Spleen (tissue), 11 donors: Measurements from ENCODE around the gene ARMC12. TPM values are rescaled to one million over a fixed set of nuclear protein-coding genes. Genes with fewer than 3 reads are reported as not detected.
A peak's percentile ranks its signal among the peaks of the same experiment; 100 is the strongest.

Experiments used
- DNase-seq: peaks from one replicate; pipeline ENCODE4 v3.0.0-alpha.2; 2020
- H3K27ac ChIP-seq, 8 donors: fragments of 200-600 bp; sonication (generic) in 7 of 8; 1 replicate in 4 of 8; 2 replicates in 4 of 8; pipeline versions ENCODE4 v1.5.0 to v1.8.0; 2016 to 2021; ENCODE audit warnings: inconsistent platforms in 4 of 8, mild to moderate bottlenecking in 4 of 8, moderate library complexity in 1 of 8
- H3K27me3 ChIP-seq, 7 donors: fragments of 200-600 bp; sonication (generic) in 6 of 7; replicated peaks in 1 of 7; 1 replicate in 4 of 7; 2 replicates in 3 of 7; pipeline versions ENCODE4 v1.5.0 to v1.8.0; 2016 to 2021; ENCODE audit warnings: inconsistent platforms in 3 of 7, mild to moderate bottlenecking in 1 of 7
- H3K36me3 ChIP-seq, 6 donors: fragments of 200-600 bp; sonication (generic) in 5 of 6; 1 replicate in 4 of 6; 2 replicates in 2 of 6; pipeline versions ENCODE4 v1.5.0 to v1.8.0; 2016 to 2021; ENCODE audit warnings: inconsistent platforms in 2 of 6
- H3K4me1 ChIP-seq, 6 donors: fragments of 200-600 bp; sonication (generic) in 5 of 6; 1 replicate in 3 of 6; 2 replicates in 3 of 6; pipeline versions ENCODE4 v1.5.0 to v1.8.0; 2016 to 2021; ENCODE audit warnings: inconsistent platforms in 3 of 6
- H3K4me3 ChIP-seq, 8 donors: fragments of 200-600 bp; sonication (generic) in 7 of 8; 1 replicate in 4 of 8; 2 replicates in 4 of 8; pipeline versions ENCODE4 v1.5.0 to v1.8.0; 2016 to 2021; ENCODE audit warnings: inconsistent platforms in 4 of 8, mild to moderate bottlenecking in 4 of 8, moderate library complexity in 2 of 8
- H3K9me3 ChIP-seq, 8 donors: fragments of 200-600 bp; sonication (generic) in 7 of 8; 1 replicate in 4 of 8; 2 replicates in 4 of 8; pipeline versions ENCODE4 v1.5.0 to v1.8.0; 2016 to 2021; ENCODE audit warnings: inconsistent platforms in 4 of 8
- POLR2A ChIP-seq, 3 donors: fragments of 450-650 bp; IDR thresholded peaks; one replicate each; pipeline ENCODE4 v1.5.1; 2017; ENCODE audit warnings: antibody characterized with exemption in 3 of 3, mild to moderate bottlenecking in 1 of 3
- POLR2AphosphoS5 ChIP-seq, 3 donors: sonication (generic); formaldehyde crosslinking; IDR thresholded peaks; one replicate each; pipeline ENCODE4 v1.5.1; 2017; ENCODE audit warnings: antibody characterized with exemption in 3 of 3
- WGBS, 5 donors: extraction: QIAGEN DNeasy Blood & Tissue Kit in 3 of 5; methylation state at CpG; one replicate each; pipeline versions ENCODE4 v1.1.5 to v1.1.7; 2013 to 2018; 5-methylcytosine and 5-hydroxymethylcytosine counted together
- intact Hi-C: fragments of 100-400 bp; cut with DNase I; formaldehyde crosslinking; loops from one replicate; pipeline ENCODE4 v1.15.0; 2023; ENCODE audit warnings: low total_unique reads
- polyA plus RNA-seq, 3 donors: library from polyadenylated mRNA; stranded (reverse); fragments of 200-250 nt; gene quantifications; one replicate each; pipeline ENCODE4 v1.2.1, GENCODE V29; 2013
- total RNA-seq, 7 donors: library from RNA; depleted of rRNA in 3 of 7; stranded (reverse); fragments of >200 nt in 3 of 7; fragmentation: NEBNext Ultra II Directional in 4 of 7; extraction: Animal tissue kit (Norgen Biotek cat#: 25700) in 4 of 7; gene quantifications; one replicate each; pipeline versions ENCODE4 v1.1.0 to v1.2.1, GENCODE V29; 2016 to 2021
- TF ChIP-seq, protein P1 (sequence below), 11 experiments: fragments of 200-600 bp in 7 of 11; fragments of 450-650 bp in 4 of 11; sonication (generic) in 4 of 11; IDR thresholded peaks in 8 of 11; conservative IDR thresholded peaks in 3 of 11; 1 replicate in 7 of 11; 2 replicates in 4 of 11; pipeline versions ENCODE4 v1.4.0 to v1.8.0; 2016 to 2021; ENCODE audit warnings: antibody characterized with exemption in 11 of 11, inconsistent platforms in 4 of 11, mild to moderate bottlenecking in 1 of 11
- donor health status: healthy with polysubstance abuse.
- donor health status: DM: no; HTN: no; CAD: no; lungs with moderate emphysema.
- donor health status: DM: no; HTN: no; CAD: no.
- donor health status: Bipolar disorder and iron deficiency.
- donor health status: healthy.
- donor health status: DM: no; HTN: no; CAD: no.
- donor health status: DM: yes; HTN: yes; CAD: no.

Gene ARMC12
- total and polyA plus RNA-seq, 10 donors = 0.23 to 4.1 (median 1.2) TPM

DNA sequence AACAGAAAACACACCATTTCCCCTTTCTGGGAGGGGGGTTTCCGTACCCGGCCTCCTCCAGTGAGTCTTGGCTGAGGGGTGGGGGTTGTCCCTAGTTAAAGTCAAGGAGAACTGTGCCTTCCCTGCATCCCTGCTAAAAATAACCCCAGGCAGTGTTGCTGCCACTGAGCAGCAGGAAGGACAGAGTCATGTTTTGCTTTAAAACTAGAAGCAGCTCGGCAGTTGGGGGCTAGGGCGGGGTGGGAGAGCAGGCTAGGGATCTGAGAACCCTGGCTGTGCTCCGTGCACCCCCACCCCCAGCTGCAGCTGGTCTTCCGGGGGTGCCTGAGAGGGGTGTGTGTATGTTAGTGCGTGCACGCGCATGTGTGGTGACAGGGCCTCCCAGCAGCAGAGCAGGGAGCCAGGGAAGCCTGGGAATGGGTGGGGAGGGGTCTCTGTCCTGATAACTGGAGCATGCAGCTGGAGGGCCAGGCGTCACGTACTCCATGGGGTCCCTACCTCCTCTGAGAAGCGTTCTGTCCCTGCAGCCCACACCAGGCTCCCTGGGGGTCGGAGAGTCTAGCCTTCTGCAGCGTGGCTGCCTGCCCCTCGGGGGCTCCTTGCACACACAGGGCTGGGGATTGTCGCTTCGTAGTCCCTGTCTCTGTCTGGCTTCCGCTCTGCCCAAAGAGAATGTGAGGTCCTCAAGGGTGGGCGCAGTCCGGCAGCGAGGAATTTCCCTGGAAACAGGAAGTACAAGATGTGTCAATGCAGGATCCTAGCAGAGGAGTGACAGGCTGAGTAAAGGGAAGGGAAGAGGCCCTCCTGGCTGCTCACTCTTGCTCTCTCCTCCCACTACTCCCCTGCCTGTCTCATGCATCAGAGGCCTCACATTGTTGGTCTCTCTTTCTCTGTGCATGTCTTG is 16.8 kb upstream of the ARMC12 start:
- 7 to 13% (median 10%) methylated on average over 15 to 21 of the region's 21 CpGs for WGBS, 5 donors
- H3K27ac ChIP-seq = peak overlapping the region; percentile 69 to 100 (median 86)
- H3K9me3 ChIP-seq = no peaks in the 10 kb centered on the region
- H3K4me3 ChIP-seq = peak overlapping the region in 6 of 8 donors; percentile 7 to 56 (median 28)
- peaks cover 35 to 88% (median 72%) of the 10 kb centered on the region in 6 donors for H3K4me1 ChIP-seq
- TF ChIP-seq, protein P1, sequence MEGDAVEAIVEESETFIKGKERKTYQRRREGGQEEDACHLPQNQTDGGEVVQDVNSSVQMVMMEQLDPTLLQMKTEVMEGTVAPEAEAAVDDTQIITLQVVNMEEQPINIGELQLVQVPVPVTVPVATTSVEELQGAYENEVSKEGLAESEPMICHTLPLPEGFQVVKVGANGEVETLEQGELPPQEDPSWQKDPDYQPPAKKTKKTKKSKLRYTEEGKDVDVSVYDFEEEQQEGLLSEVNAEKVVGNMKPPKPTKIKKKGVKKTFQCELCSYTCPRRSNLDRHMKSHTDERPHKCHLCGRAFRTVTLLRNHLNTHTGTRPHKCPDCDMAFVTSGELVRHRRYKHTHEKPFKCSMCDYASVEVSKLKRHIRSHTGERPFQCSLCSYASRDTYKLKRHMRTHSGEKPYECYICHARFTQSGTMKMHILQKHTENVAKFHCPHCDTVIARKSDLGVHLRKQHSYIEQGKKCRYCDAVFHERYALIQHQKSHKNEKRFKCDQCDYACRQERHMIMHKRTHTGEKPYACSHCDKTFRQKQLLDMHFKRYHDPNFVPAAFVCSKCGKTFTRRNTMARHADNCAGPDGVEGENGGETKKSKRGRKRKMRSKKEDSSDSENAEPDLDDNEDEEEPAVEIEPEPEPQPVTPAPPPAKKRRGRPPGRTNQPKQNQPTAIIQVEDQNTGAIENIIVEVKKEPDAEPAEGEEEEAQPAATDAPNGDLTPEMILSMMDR (IDR thresholded peaks at IDR 0.05 in 8 of 11, conservative IDR thresholded peaks at IDR 0.05 in 3 of 11) = no peak
- TF ChIP-seq POLR2A (IDR thresholded peaks at IDR 0.05) = no peak
- TF ChIP-seq POLR2AphosphoS5 (IDR thresholded peaks at IDR 0.05) = peak; percentile 75 to 79 (median 75)
- intact Hi-C loops = no loop called here
- H3K36me3 ChIP-seq = no peaks in the 10 kb centered on the region
- no peaks in the 10 kb centered on the region for H3K27me3 ChIP-seq
- DNase-seq = peak; percentile 90

DNA sequence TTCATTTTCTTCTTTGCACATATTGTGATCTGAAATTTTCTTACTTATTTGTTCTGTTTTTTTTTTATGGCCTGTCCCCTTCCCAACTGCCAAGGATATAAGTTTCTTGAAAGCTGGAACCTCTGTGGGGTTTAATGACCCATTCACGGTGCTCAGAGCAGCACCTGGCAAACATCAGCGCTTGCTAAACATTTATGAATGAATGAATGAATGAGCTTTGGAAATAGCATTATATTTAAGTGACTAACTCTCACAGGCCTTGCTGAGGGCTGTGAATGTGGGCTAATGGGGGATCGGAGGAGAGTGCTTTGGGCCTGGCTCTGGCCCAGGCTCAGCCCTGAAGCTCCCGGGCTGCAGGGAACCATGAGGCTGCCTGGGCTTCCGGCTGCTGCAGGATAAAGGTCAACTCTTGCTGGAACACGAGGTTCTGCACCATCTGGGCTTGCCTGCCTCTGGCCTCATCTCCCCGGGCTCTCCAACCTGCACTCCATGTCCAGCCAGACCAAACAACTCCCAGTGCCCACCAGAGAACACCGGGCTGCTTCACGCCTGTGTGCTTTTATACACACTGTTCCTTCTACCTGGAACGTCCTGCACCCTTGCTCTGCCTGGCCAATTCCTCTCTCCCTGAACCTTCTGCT is 14.6 kb upstream of the ARMC12 start:
- TF ChIP-seq POLR2AphosphoS5 (IDR thresholded peaks at IDR 0.05) = peak; percentile 26 to 69 (median 58)
- TF ChIP-seq POLR2A (IDR thresholded peaks at IDR 0.05) = no peak
- TF ChIP-seq, protein P1 (IDR thresholded peaks at IDR 0.05 in 8 of 11, conservative IDR thresholded peaks at IDR 0.05 in 3 of 11) = no peak
- DNase-seq = no peak
- no peaks in the 10 kb centered on the region for H3K9me3 ChIP-seq
- intact Hi-C loops = no loop called here
- no peaks in the 10 kb centered on the region for H3K27me3 ChIP-seq
- 83 to 84% (median 84%) methylated on average over 10 of the region's 10 CpGs for WGBS, 5 donors
- peak overlapping the region in 5 of 8 donors; percentile 4 to 100 (median 43) for H3K27ac ChIP-seq
- peaks cover 54 to 100% (median 91%) of the 10 kb centered on the region in 6 donors for H3K4me1 ChIP-seq
- H3K4me3 ChIP-seq = no peak overlapping the region
- no peaks in the 10 kb centered on the region for H3K36me3 ChIP-seq

DNA sequence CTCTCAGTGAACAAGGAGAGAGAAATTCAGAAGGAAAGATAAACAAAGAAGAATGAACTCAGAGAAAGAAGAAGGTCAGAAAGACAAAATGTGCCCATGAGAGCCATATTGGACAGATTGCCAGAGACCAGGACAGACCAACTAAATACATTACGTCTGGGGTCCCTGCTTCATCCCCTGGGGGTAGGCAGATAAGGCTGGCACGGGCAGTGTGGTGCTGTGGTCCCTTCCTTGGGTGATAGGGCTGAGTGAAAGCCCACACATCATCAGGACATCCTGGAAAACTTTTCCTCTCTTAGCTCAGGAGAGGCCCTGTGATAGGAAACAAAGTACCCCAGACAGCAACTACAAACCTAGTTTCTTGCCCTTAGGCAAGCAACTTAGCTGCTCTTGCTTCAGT is 13.2 kb upstream of the ARMC12 start:
- Histone ChIP-seq H3K27ac (peak overlapping the region in 3 of 8 donors; percentile 99 to 100 (median 100)), H3K36me3 (no peaks in the 10 kb centered on the region), H3K4me1 (peaks cover 52 to 100% (median 93%) of the 10 kb centered on the region in 6 donors), H3K4me3 (no peak overlapping the region), H3K9me3 (no peaks in the 10 kb centered on the region), H3K27me3 (no peaks in the 10 kb centered on the region)
- TF ChIP-seq POLR2A (IDR thresholded peaks at IDR 0.05) = no peak
- TF ChIP-seq POLR2AphosphoS5 (IDR thresholded peaks at IDR 0.05) = no peak
- TF ChIP-seq, protein P1 (IDR thresholded peaks at IDR 0.05 in 8 of 11, conservative IDR thresholded peaks at IDR 0.05 in 3 of 11) = no peak
- intact Hi-C loops = no loop called here
- DNase-seq = no peak
- 90 to 97% (median 92%) methylated on average over 2 of the region's 2 CpGs for WGBS, 5 donors

DNA sequence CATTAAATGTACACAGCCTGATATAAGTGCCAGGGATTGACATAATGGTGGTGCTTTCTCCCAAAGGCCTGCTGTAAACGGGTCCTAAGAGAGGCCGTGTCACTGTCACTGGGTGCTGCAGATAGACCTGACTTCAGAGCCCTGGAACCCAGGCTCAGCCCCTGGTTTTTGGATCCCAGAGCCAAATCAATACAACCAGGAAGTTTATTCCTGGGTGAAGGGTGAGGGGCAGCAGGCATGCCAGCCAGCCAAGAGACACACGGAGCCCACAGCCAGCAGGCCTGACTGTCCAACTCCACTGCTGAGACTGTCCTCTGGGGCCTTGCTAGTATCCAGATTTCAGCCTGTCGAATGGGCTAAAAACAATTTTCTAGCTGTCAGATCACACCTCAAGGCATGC is 12.8 kb upstream of the ARMC12 start:
- 94 to 100% (median 97%) methylated on average over 4 of the region's 4 CpGs for WGBS, 5 donors
- intact Hi-C loops = no loop called here
- Histone ChIP-seq H3K27ac (peak overlapping the region in 4 of 8 donors; percentile 99 to 100 (median 100)), H3K36me3 (no peaks in the 10 kb centered on the region), H3K9me3 (no peaks in the 10 kb centered on the region), H3K27me3 (no peaks in the 10 kb centered on the region), H3K4me3 (no peak overlapping the region), H3K4me1 (peaks cover 52 to 100% (median 93%) of the 10 kb centered on the region in 6 donors)
- DNase-seq = no peak
- TF ChIP-seq, protein P1 (IDR thresholded peaks at IDR 0.05 in 8 of 11, conservative IDR thresholded peaks at IDR 0.05 in 3 of 11) = no peak
- TF ChIP-seq POLR2AphosphoS5 (IDR thresholded peaks at IDR 0.05) (no peak), POLR2A (IDR thresholded peaks at IDR 0.05) (no peak)
